Measurements from ENCODE around the gene CACNG3.
"Not testable (repeated sequence)": the region's sequence is repeated elsewhere in the genome, so short reads cannot be mapped to it uniquely, and the experiment has no call there.

Gene CACNG3

DNA sequence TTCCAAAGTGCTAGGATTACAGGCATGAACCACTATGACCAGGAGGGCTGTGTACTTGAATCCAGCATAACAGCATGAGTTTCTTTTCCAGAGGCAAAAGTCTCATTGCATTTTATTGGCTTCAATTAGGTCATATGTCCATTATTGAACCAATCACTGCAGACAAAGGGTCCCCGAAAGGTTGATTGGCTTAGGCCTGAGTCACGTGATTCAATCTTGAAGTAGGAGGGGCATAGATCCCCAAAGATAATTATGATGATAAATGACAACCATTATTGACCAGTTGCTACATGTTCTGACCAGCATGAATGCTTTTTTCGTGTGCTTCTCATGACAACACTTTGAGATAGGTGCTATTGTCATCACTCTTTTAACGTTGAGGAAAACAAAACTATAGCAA, 25.3 kb downstream of the CACNG3 start:
- no peak for DNase-seq

GRCh38 chr16:24282141-24282540, 26.0 kb downstream of the CACNG3 start:
- no peak for DNase-seq

GRCh38 chr16:24286741-24287405, 30.7 kb downstream of the CACNG3 start:
- no peak for DNase-seq

DNA sequence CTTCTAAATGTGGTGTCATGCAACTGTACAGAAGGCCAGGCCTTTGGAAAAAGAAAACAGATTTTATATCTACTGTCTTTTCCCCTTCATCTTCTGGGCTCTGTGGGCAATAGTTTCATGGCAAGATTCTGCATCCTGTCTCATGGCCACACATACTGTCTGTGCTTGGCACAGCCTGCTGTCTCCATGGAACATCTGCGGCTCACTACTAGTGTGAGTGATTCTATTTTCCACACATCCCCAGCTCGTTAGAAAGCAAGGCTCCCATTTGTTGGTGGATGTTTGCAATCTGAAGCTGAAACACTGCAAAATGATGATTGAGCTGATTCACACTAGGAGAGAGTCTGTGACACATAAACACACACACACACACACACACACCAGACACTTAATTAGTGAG, 32.4 kb downstream of the CACNG3 start:
- DNase-seq = no peak

DNA sequence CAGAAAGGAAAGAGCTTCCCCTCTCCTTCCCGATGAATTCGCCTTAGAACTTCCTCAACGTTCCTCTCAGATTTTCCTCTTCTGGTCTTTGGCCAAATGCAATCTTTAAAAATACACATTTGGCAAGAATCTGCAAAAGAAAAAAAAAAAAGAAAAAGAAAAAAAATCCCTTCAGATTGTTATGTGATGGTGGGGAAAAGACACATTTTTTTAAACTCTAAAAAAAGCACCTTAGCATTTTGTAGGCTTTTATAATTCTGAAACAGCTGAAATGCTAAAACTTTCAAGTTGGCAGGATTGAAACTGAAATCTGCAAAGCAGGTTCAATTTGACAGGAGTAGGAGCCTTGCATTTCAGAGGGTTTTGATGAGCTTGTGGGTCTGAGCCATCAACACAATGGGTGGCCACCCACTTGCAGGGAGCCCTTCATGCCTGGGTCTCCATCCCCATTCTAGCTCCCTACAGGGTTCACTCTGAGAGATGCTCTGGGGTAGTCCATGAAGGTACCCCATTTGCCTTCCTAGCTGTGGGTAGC, 33.1 kb downstream of the CACNG3 start:
- DNase-seq = no peak

GRCh38 chr16:24291932-24292331, 35.8 kb downstream of the CACNG3 start:
- DNase-seq = no peak

GRCh38 chr16:24294131-24294530, 38.0 kb downstream of the CACNG3 start:
- no peak for DNase-seq

- no peak for DNase-seq
Observed at GRCh38 chr16:24297375-24297774, 41.2 kb downstream of the CACNG3 start.

DNA sequence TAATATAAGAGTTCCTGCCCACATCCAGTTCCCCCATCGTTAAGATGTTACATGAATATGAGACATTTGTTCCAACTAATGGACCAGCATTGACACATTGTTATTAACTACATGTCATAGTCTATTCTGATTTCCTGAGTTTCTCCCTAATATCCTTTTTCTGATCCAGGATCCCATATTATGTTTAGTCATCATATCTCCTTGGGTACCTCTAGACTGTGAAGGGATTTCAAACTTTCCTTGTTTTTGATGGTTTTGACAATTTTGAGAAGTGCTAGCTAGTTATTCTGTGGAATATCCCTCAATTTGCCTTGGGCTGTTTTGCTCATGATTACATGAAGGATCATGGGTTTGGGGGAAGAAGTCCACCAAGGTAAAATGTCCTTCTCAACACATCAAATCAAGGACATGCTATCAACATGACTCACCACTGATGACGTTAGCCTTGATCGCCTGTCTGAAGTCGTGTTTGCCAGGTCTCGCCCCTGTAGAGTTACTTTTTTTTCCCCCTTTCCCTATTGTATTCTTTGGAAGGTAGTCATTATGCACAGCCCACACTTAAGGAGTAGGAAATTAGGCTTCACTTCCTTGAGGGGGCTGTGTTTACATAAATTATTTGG, 42.5 kb downstream of the CACNG3 start:
- no peak for DNase-seq

- not testable (repeated sequence) for DNase-seq
Observed at GRCh38 chr16:24300750-24301149, 44.6 kb downstream of the CACNG3 start.

- DNase-seq = no peak
Observed at GRCh38 chr16:24302636-24303035, 46.5 kb downstream of the CACNG3 start.

DNA sequence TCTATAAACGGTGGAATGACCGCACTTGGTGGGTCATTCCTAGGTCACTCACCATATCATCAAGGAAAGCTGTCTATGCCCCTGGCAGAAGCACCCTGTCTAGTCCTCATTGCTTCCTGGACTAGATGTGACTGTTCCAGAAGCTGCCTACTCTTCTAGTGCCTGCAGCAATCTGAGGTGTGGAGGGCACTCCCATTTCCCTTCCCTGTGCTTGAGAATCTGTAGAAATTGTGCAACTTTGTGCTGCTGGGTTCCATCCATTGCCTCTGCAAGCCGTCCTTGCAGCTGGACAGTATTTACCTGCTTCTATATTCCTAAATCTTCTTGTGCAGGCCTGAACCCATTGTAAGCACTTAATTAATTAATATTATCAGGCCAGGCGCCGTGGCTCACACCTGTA, 52.1 kb downstream of the CACNG3 start:
- no peak for DNase-seq

DNA sequence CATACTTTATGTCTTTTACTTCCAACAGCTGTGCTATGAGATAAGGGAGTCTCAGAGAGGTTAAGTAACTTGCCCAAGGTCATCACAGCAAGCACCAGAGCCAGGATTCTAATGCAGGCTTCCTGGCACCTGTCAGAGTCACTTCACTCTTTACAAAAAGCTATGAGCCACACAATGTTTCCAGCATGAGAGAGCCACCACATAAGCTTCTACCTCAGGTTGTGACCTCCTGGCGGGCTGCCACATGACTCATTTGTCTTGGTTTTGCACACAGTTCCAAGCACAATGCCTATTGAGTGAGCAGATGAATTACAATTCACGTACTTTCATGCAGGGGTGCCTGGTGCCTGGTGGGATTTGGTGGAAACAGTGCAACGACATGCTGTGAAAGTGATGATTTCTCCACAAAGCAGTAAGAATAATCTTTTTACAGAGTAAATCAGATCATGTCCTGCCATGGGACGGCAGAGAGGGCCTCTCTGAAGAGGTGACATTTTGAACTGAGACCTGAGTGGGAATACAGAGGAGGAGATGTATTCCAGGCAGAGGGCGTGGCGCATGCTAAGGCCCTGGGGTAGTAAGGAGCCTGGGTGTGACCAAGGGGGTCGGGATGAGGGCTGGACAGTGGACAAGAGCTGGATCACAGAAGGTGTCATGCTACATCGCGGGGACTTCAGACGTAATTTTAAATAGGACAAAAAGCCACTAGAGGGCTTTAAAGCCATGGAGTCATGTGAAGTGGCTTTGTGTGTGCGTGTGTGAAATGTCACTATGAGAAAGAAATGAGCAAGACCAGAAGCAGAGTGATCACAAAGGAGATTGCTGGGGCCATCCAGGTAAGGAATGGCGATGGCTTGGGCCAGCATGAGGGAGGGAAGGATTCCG, 53.4 kb downstream of the CACNG3 start:
- no peak for DNase-seq

- no peak for DNase-seq
Observed at GRCh38 chr16:24315343-24315742, 59.2 kb downstream of the CACNG3 start.

- DNase-seq = no peak
Observed at GRCh38 chr16:24318680-24319079, 62.5 kb downstream of the CACNG3 start.

- DNase-seq = no peak
Observed at GRCh38 chr16:24319126-24319814, 63.1 kb downstream of the CACNG3 start.

DNA sequence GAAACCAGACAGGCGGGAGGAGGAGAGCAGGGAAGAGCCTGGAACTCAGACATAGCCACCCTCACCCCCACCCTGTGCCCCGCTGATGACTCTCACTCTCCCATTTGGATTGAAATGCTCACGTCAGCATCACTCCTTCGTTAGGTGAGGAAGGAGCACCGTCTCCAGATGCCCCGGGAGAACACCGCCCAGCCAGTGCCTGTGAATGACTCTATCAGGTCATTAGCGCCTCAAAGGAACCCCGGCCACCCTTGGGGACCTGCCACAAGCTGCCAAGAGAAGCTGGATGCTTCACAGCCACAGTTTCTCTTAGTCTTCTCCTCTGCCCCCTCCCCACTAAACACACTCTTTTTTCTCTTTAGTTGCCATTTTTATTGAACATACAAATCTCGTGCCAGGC, 66.0 kb downstream of the CACNG3 start:
- DNase-seq = no peak

DNA sequence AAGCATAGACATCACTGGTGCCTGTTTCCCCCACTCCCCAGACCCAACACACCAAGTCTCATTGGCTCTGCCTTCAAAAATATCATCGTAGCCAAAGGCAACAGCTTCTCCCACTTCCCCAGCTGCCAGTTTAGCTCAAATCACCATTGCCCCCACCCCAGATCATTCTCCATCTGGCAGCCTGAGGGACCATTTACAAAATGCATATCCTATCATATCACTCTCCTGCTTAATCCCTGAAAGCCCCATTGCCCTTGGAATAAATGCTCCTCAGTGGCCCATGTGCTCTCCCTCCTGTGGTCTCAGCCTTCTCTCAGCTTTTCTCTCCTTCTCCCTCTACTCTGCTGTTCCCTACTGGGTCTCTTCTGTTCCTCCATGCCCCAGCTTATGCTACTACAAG, 68.3 kb downstream of the CACNG3 start:
- DNase-seq = no peak

- DNase-seq = no peak
Observed at GRCh38 chr16:24328835-24329452, 72.8 kb downstream of the CACNG3 start.

DNA sequence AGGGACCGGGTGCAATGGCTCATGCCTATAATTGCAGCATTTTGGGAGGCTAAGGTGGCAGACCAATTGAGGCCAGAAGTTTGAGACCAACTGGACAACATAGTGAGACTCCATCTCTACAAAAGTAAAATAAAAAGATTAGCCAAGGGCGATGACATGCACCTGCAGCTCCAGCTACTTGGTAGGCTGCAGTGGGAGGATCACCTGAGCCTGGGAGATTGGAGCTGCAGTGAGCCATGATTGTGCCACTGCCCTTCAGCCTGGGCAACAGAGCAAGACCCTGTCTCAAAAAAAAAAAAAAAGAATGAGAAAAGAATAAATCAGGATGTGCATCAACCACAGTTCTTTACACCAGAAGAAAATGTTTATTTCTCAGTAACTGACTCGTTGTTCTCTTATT, 76.0 kb downstream of the CACNG3 start:
- no peak for DNase-seq

GRCh38 chr16:24332582-24333090, 76.5 kb downstream of the CACNG3 start:
- DNase-seq = no peak

- no peak for DNase-seq
Observed at GRCh38 chr16:24336491-24336890, 80.4 kb downstream of the CACNG3 start.
